ENCODE data around the gene DNM3. TPM values are rescaled to one million over a fixed set of nuclear protein-coding genes. Genes with fewer than 3 reads are reported as not detected.

DNM3 gene
- total and polyA plus RNA-seq, 2 experiments from 2014 or later = 5.2 to 12.2 TPM

- Histone ChIP-seq H3K27me3 (ENCODE audit: insufficient read depth) (no peaks in the 10 kb centered on the region), H2AFZ (no peak overlapping the region), H4K20me1 (replicated peaks; ENCODE audit: insufficient read depth) (no peaks in the 10 kb centered on the region; the same call in 1 of the 2 replicates), H3K36me3 (ENCODE audit: insufficient read depth) (no peaks in the 10 kb centered on the region), H3K79me2 (replicated peaks; ENCODE audit: insufficient read depth) (no peaks in the 10 kb centered on the region), H3K4me3 (no peak overlapping the region), H3F3A (replicated peaks; ENCODE audit: low read depth) (no peaks in the 10 kb centered on the region), H3K27ac (ENCODE audit: low read depth) (no peak overlapping the region), H3K9me2 (ENCODE audit: insufficient read depth) (no peaks in the 10 kb centered on the region), H3K4me1 (ENCODE audit: insufficient read depth) (no peaks in the 10 kb centered on the region), H3K4me2 (no peak overlapping the region)
- Mint-ChIP-seq H3K27ac (no peak overlapping the region), H3K4me3 (no peak overlapping the region), H3K9me3 (no peaks in the 10 kb centered on the region), H3K27me3 (ENCODE audit: insufficient read depth, low read depth, poor library complexity) (no peaks in the 10 kb centered on the region), H3K36me3 (ENCODE audit: low read depth) (no peaks in the 10 kb centered on the region), H3K4me1 (no peaks in the 10 kb centered on the region; the same call in 2 of the 3 replicates)
- no peak for ATAC-seq
- no peak for DNase-seq (ENCODE audit: low spot score)
- TF ChIP-seq EZH2 (IDR thresholded peaks at IDR 0.05; ENCODE audit: low read depth, unreplicated experiment) (no peak), JUNB (IDR thresholded peaks at IDR 0.05; ENCODE audit: unreplicated experiment) (no peak), CTCF (conservative IDR thresholded peaks at IDR 0.05; ENCODE audit: low read depth in 2 of 2) (no peak), ETS1 (IDR thresholded peaks at IDR 0.05) (no peak), CREB1 (CRISPR knock-in tag; IDR thresholded peaks at IDR 0.05; ENCODE audit: low read depth) (no peak), ZNF462 (CRISPR knock-in tag; IDR thresholded peaks at IDR 0.05) (no peak), POLR2AphosphoS5 (IDR thresholded peaks at IDR 0.05; ENCODE audit: low read depth) (no peak), REST (IDR thresholded peaks at IDR 0.05; ENCODE audit: unreplicated experiment) (no peak), ZNF114 (CRISPR knock-in tag; IDR thresholded peaks at IDR 0.05) (no peak), NANOG (IDR thresholded peaks at IDR 0.05; ENCODE audit: borderline replicate concordance) (no peak), EZH2phosphoT487 (IDR thresholded peaks at IDR 0.05; ENCODE audit: unreplicated experiment) (no peak), ZNF331 (CRISPR knock-in tag; IDR thresholded peaks at IDR 0.05; ENCODE audit: low read depth) (no peak), STAT1 (IDR thresholded peaks at IDR 0.05; ENCODE audit: unreplicated experiment) (no peak)
Measured at GRCh38 chr1:172215006-172215405, 373.7 kb downstream of the DNM3 start.
